HG03064 (cell line): ENCODE data around the gene KRTAP19-4.
"Not testable (repeated sequence)": the region's sequence is repeated elsewhere in the genome, so short reads cannot be mapped to it uniquely, and the experiment has no call there.

Experiments used
- ATAC-seq: cut with Tn5 transposase; IDR thresholded peaks from one replicate; pipeline ENCODE4 v1.9.1; 2021; ENCODE audit warnings: low read depth; ENCODE audit not compliant: unreplicated experiment

KRTAP19-4 gene, protein sequence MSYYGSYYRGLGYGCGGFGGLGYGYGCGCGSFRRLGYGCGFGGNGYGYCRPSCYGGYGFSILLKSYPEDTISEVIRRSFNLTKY

DNA sequence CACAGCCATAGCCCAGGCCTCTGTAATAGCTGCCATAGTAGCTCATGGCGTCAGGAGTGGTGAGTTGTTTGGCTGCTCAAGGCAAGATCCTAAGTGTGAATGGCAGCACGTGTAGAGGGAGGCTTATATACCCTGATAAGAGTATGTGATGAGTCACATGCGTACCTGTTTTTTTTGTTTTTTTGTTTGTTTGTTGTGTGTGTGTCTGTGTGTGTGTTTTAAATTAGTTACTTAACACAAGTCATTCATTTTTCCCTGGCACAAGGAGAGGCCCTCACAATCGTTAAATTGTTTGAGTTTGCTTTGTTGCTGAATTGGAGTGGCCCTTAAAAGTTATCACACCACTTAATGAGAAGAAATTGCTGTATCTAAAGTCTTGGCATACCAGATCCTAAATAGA is at the start of gene KRTAP19-4:
KRTAP19-4 (minus strand) TSS at position 101 of the 400 bp plus-strand sequence; CDS start at position 46, 55 bp downstream.
- no peak for ATAC-seq

DNA sequence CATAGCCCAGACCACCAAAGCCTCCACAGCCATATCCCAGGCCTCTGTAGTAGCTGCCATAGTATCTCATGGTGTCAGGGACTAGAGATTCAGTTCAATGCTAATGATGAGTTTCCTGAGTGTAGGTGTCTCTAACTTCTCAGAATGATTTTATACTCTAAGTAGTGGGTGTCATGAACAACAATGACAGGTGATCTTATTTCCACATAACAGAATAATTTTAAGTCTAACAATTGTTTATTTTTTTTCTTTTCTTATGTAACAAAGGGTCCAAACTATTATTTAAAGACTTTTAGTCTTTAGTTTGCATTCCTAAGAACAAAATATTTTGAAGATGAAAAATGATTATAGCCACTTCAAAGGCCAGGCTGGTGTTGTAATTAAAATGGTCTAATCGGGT is 44.8 kb upstream of the KRTAP19-4 start, which contains the start of gene KRTAP19-6:
KRTAP19-6 (minus strand) TSS at position 101 of the 400 bp plus-strand sequence; CDS start at position 70, 31 bp downstream.
- ATAC-seq: no peak

DNA sequence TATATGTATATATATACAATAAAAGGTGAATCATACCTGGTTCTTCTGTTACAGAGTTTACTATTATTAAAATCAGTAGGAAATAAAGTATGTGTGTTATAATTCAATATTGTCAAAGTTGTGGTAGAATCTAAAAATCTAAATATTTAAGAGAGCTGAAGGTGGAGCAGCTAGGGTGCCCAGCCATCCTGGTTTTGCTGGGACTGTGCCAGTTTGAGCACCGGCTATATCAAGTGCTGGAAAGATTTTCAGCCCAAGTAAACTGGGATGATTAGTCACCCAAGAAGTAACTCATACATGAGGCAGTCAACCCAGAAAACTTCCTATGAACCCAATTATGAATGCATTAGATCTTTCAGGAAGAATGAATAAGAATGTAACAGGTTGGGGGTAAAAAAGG is 21.9 kb upstream of the KRTAP19-4 start:
- no peak for ATAC-seq

DNA sequence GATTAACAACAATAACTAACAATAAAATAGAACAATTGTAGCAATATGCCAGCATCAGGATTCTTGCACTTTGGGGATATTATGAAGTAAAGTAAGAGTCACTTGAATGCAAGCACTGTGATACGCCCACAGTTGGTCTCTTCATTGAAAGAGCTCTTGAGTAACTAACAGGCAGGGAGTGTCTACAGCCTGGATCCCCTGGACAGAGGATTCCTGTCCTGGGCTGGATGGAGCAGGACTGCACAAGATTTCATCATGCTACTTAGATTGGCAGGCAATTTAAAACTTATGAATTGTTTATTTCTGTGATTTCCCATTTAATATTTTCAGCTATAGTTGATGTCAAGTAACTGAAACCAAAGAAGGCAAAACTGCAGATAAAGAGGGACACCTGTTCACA is 18.7 kb upstream of the KRTAP19-4 start:
- ATAC-seq: no peak

DNA sequence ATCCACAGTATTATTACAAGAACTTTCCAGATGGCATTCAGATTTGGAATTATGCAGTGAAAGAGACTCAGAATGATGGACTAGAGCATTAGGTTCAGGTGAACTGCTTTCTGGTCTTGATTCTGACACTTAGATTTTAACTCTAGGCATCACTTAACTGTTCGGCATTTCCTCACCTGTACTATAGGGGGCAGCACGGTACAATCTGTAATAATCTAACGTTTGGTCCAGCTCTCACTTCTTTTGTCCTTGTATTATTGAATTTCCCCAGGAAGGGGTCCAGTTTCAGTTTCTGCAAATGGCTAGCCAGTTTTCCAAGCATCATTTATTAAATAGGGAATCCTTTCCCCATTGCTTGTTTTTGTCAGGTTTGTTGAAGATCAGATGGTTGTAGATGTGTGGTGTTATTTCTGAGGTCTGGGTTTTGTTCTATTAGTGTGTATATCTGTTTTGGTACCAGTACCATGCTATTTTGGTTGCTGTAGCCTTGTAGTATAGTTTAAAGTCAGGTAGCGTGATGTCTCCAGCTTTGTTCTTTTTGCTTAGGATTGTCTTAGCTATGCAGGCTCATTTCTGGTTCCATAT is 8.7 kb upstream of the KRTAP19-4 start:
- ATAC-seq: not testable (repeated sequence)

DNA sequence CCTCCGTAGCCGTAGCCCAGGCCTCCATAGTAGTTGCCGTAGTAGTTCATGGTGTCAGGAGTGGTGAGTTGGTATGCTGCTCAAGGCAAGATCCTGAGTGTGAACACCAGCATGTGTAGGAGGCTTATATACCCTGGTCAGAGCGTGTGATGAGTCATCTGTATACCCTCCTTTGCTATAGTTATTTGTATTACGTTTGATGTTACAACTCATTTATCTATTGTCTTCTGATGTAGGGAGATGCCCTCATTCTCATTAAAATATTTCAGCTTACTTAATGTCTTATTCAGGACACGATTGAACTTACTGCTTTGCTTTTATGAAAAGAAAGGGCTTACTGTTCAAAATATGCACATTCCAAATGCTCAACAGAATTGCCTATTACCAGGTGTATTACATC is 5.1 kb upstream of the KRTAP19-4 start, which contains the start of gene KRTAP19-5:
KRTAP19-5 (minus strand) TSS at position 101 of the 400 bp plus-strand sequence; CDS start at position 50, 51 bp downstream.
- no peak for ATAC-seq

DNA sequence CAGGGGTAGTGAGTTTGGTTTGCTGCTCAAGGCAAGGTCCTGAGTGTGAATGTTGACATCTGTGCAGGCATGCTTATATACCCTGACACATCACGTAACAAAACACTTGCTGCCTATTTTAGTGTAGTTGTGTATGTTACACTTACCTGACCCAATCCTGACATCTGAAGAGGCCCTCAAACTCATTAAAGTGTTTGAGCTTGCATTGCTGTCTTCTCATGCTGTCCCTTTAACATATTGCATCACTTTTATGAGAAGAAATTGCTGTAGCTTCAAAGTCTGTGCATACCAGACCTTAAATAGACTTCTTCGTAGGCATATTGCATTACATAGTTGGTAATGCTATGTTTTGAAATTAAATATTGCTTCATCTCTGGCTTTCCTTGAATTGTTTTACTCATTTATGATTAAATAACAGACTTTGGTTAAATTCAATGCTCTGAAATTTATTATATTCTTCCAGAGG is 5.0 kb downstream of the KRTAP19-4 start, which contains the start of gene KRTAP19-3:
KRTAP19-3 (minus strand) TSS at position 51 of the 466 bp plus-strand sequence. CDS start 56 bp downstream, outside the sequence.
- ATAC-seq: no peak

DNA sequence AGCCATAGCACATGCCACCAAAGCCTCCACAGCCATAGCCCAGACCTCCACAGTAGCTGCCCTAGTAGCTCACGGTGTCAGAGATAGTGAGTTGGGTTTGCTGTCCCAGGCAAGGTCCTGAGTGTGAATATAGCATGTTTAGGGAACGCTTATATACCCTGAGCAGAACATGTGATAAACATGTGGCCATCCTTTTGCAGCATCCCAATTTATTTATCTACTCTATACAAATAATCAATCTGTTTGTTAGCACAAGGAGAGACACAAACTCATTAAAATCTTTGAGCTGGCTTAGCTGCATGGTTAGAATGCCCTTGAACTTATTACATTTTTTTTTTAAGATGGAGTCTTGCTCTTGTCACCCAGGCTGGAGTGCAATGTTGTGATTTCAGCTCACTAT is 9.6 kb downstream of the KRTAP19-4 start, which contains the start of gene KRTAP19-2:
KRTAP19-2 (minus strand) TSS at position 101 of the 400 bp plus-strand sequence; CDS start at position 13, 88 bp downstream.
- no peak for ATAC-seq

DNA sequence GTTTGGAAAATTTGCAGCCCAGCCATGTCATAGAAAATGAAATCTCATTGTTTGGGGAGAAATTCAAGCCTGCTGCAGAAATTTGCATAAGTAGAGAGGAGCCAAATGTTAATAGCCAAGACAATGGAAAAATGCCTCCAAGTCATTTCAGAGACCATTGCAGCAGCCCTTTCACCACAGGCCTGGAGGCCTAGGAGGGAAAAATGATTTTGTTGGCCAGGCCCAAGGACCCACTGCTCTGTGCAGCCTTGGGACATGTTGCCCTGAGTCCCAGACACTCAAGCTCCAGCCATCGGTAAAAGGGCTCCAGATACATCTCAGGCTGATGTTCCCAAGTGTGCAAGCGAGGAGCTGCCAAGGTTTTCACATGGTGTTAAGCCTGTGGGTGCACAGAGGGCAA is 10.8 kb downstream of the KRTAP19-4 start:
- no peak for ATAC-seq

DNA sequence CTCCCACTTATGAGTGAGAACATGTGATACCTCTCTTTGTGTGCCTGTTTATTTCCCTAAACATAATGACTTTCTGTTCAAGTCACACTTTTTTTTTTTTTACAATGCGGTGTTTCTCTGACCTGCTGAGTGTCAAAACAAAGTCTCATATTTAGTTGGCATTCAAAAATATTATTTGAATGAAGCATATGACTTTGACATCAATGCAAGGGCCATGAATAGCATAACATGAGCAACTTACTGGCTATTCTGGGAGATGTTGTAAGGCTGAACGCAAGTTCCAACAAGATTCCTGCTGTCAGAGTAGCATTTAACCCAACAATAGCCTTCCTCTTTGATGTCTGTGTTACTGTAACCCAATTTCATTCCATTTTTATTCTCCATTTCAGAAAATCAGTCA is 14.8 kb downstream of the KRTAP19-4 start:
- no peak for ATAC-seq

DNA sequence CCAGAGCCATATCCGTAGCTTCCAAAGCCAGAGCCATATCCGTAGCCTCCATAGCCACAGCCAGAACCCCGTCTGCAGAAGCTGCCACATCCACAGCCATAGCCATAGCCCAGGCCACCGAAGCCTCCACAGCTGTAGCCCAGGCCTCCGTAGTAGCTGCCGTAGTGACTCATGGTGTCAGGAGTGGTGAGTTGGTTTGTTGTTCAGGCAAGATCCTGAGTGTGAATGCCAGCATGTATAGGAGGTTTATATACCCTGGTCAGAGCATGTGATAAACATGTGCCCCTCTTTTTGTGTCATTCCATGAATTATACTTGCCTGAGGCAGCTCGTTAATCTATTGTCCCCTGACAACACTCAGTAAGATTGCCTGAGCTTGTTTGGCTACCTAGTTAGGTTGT is 16.8 kb downstream of the KRTAP19-4 start, which contains the start of gene KRTAP19-1:
KRTAP19-1 (minus strand) TSS at position 223 of the 400 bp plus-strand sequence; CDS start at position 173, 50 bp downstream.
- ATAC-seq: no peak

DNA sequence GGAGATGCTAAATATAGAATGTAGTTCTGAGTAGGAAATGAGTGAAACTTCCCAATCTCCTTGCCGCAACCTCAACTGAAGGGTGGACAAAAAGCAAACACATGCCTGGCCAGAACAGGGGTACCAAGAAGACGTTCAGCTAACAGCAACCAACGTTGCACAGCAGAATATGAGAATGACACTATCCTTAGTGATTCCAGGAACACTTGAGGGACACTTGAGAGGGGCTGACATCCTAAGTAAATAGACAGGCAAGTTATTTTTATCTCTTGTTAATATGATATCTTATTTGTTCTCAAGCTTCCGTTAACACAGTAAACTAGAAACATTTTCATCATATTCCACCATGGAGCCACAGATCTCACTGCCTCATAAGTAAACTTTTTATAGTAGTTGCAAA is 17.7 kb downstream of the KRTAP19-4 start:
- ATAC-seq: no peak

DNA sequence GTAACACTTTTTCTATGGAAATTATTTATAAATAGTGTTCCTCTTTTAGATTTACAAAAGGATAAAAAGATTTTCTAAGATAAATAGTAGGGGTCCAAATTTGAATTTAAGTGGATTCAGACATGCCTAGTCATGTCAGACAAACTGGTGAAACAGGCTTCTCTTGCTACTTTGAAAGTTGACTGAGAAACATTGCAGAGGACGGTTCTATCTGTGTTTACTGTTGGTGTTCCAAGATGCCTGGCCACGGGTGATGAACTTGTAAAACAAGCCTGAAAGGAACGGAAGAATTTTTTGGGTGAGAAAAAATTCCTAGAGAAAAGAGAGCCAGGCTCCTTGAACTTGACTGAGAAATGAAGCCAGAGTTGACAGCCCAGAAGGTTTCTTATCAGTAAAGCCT is 19.0 kb downstream of the KRTAP19-4 start:
- no peak for ATAC-seq

DNA sequence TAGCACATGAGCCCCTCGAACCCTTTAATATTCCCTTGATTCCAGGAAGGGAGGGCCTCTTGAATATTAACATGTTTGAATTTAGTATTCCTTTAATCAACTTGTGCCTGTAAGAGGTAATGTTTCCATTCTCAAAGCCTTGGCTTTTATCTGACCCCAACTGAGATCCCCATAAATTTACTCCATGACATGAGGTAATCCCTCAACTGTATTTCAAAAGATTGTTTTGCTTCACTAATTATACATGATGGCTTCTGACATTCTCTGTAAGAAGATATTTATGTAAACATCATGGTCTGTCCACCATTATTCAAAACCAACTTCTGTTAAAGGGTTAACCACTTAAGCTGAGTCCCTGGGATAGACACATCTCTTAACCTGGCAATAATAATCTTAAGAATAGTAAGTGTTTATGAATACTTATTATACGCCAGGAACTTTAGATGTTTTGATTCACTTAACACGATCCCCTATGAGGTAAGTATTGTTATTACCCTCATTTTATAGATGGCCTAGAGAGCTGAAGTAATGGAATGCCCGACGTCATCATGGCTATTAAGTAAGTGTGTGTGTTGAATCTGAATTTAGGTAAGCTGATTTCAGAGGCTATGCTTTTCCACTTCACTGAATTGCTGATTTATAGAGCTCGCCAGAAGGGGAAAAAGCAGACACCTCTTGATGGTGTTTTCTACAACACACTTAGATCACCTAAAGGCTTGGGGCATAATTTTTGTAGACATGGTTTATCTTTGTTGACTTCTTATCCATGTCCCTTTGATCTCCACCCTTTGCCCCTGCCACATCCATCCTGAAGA is 27.9 kb downstream of the KRTAP19-4 start:
- ATAC-seq: no peak

DNA sequence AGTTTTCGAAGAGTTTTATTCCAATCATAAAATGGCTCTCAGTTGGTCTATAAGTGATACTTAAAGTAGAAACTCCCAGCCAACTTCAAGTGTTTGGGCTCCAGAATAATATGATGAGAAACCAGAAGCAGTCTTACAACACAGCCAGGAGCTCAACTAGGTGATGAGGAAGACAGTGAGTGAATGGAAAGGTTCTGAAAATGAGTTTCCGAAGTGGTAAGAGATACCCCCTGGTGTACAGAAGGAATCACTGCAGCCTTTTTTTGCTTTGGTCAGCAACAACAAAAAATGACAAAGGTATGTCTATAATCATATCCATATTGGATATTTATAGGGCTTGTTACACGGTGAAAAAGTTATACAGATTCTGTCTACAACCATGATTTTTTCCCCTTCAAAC is 33.3 kb downstream of the KRTAP19-4 start:
- ATAC-seq: no peak

DNA sequence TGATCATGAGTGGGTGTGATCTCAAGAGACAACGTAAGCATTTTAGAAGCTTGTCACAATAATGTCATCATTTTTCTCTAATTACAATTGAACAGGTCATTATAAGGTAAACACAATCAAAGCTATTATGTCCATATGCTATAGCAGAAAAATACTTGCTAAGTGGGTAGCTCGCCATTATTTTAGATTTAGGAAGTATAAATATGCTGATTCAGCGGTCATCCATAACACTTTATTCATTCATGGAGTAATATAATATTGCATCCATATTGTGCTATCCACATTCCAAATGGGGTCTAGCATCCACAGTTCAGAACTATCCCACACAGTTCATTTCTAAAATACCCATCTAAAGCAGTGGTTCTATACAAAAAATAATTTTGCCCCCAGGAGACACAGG is 48.5 kb downstream of the KRTAP19-4 start:
- ATAC-seq: no peak

DNA sequence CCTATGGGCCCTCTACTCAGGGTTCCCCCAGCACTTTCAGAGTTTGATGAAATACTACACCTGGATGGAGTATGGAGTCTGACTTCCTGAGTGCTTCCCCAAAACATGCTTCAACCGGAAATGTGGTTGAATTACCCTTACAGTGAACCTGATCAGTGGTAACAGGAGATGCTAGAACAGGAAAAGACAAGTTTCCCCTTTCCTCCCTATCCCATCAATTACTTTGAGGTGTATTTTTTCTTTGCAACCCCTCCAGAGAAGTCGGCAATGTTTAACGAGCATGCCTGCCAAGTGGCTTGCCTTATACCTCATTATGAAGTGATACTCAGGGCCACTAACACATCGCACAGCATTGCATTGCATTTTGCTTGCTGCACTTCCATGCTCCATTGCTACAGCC is 49.9 kb downstream of the KRTAP19-4 start:
- ATAC-seq: no peak
